GM19324 (cell line): Measurements from ENCODE around the gene KIF1B.
A peak's percentile ranks its signal among the peaks of the same experiment; 100 is the strongest.
"Not testable (repeated sequence)": the region's sequence is repeated elsewhere in the genome, so short reads cannot be mapped to it uniquely, and the experiment has no call there.

ENCODE experiments used
- ATAC-seq: cut with Tn5 transposase; IDR thresholded peaks from one replicate; pipeline ENCODE4 v1.9.1; 2021; ENCODE audit warnings: mild to moderate bottlenecking, moderate library complexity; ENCODE audit not compliant: unreplicated experiment, low FRiP score

The KIF1B gene

GRCh38 chr1:10419351-10419750 lies 209.0 kb downstream of the KIF1B start:
- ATAC-seq = no peak

DNA sequence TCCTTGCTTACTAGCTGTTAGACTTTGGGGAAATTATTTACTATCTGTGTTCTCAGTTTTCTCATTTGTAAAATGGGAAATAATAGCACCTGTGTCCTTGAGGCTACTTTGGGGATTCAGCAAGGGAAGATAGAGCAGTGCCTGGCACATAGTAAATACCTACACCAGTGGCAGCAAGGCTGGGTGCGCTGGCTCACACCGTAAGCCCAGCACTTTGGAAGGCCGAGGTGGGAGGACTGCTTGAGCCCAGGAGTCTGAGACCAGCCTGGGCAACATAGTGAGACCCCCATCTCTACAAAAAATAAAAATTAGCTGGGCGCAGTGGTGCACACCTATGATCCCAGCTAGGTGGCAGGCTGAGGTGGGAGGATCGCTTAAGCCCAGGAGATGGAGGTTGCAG lies 211.3 kb downstream of the KIF1B start:
- ATAC-seq = no peak

GRCh38 chr1:10424034-10424433 lies 213.7 kb downstream of the KIF1B start:
- no peak for ATAC-seq

DNA sequence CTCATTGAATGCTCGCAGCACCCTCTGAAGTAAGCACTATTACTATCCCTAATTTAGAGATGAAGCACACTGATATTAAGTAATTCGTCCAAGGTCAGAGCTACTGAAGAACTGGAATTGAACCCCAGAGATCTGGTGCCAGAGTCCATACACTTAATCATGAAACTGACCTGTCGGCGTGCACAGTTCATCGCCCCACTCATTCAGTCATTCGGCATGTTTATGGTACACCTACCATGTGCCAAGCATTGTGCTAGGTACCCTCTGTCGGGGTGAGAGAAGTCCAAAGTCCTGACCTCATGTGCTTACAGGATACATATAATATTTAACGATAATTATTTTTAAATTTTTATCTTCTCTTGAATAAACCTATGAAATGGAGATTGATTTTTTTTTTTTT lies 214.3 kb downstream of the KIF1B start:
- no peak for ATAC-seq

DNA sequence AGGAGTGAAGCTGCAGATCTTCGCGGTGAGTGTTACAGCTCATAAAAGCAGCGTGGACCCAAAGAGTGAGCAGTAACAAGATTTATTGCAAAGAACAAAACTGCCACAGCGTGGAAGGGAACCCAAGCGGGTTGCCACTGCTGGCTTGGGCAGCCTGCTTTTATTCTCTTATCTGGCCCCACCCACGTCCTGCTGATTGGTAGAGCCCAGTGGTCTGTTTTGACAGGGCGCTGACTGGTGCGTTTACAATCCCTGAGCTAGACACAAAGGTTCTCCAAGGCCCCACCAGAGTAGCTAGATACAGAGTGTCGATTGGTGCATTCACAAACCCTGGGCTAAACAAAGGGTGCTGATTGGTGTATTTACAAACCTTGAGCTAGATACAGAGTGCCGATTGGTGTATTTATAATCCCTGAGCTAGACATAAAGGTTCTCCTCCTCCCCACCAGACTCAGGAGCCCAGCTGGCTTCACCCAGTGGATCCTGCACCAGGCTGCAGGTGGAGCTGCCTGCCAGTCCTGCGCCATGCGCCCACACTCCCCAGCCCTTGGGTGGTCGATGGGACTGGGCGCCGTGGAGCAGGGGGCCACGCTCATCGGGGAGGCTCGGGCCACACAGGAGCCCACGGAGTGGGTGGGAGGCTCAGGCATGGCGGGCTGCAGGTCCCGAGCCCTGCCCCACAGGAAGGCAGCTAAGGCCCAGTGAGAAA lies 215.6 kb downstream of the KIF1B start:
- not testable (repeated sequence) for ATAC-seq

GRCh38 chr1:10426535-10426848 lies 216.1 kb downstream of the KIF1B start:
- ATAC-seq = not testable (repeated sequence)

DNA sequence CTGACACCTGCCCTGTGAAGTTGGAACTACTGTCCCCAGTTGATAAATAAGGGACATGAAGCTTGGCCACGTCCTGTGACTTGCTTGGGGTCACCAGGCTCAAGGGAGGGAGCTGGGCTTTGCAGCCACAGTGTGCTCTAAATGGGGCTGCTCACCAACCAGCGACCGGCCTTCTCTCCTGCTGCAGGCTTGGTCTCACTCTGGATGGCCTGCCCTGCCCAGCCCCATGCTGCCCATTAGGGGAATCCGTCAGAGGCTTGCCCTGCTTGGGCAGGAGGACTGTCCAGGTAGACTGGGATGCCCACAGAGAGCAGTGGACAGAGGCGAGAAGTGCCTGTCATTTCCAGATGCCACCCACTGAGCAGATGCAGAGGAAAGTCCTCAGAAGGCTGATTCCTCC lies 218.6 kb downstream of the KIF1B start:
- ATAC-seq = no peak

- ATAC-seq = no peak
These were observed 219.5 kb downstream of the KIF1B start for GRCh38 chr1:10429868-10430215.

DNA sequence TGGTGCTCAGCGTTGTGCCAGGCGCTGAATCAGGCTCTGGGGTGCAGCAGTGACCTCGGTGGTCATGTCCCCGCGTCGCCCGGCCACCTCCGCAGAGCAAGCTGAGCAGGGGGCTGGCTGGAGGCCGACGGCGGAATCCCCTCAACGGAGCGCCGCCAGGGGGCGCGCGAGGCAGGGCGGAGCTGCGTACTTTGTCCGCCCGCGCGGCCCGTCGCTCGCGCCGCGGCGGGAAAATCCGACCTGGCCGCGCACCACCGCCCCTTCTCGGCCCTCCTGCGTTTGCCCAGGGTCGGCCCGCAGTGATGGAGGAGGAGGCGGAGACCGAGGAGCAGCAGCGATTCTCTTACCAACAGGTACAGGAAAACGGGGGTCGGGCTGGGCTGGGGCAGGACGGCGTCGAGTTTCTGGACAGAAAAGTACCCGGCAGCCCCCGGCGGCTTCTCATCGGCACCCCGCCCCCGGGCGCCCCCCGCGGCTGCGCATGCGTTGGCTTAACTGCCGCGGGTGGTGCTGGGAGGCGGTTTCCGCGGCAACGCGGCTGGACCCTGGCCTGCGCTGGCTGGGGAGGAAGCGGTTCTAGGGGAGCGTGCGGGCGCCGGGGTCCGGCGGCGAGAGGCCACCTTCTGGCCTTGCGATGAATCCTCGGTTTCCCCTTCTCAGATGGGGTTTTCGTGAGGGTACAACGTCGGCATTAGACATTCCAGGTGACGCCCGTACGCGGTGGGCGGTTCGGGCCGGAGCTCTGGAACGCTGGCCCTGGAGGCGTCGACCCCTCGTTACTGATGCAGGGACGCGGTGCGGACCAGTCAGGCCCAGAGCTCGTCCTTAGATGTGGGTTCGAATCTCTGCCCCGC lies 220.1 kb downstream of the KIF1B start, which contains the start of gene CENPS:
CENPS (plus strand) TSS at position 218 of the 854 bp plus-strand sequence; CDS start at position 303, 85 bp downstream.
- peak; percentile 87 for ATAC-seq
